Gastrocnemius medialis (tissue), 4 donors: ENCODE measurements around the gene TOR3A. TPM values are rescaled to one million over a fixed set of nuclear protein-coding genes. Genes with fewer than 3 reads are reported as not detected.

Experiments used
- ATAC-seq, 2 donors: fragments of 150-250 bp; one replicate each; pipeline ENCODE4 v1.9.1; 2016
- DNase-seq, 2 donors: peaks; one replicate each; pipeline ENCODE4 v3.0.0-alpha.2; 2019
- H3K27ac ChIP-seq, 4 donors: fragments of 200-600 bp; sonication (generic); 1 replicate in 1 of 4; 2 replicates in 3 of 4; pipeline ENCODE4 v1.5.1; 2016 to 2018; ENCODE audit warnings: mild to moderate bottlenecking in 2 of 4, moderate library complexity in 1 of 4
- H3K27me3 ChIP-seq, 3 donors: fragments of 200-600 bp; sonication (generic) in 2 of 3; 1 replicate in 1 of 3; 2 replicates in 2 of 3; pipeline versions ENCODE4 v1.5.1 to v1.6.0; 2016 to 2019; ENCODE audit warnings: mild to moderate bottlenecking in 1 of 3, moderate library complexity in 1 of 3
- H3K36me3 ChIP-seq, 2 donors: fragments of 200-600 bp; sonication (generic) in 1 of 2; one replicate each; pipeline ENCODE4 v1.5.1; 2017 to 2018
- H3K4me1 ChIP-seq, 2 donors: fragments of 200-600 bp; sonication (generic) in 1 of 2; one replicate each; pipeline ENCODE4 v1.5.1; 2016 to 2017; ENCODE audit warnings: mild to moderate bottlenecking in 2 of 2
- H3K4me3 ChIP-seq, 4 donors: fragments of 200-600 bp; sonication (generic) in 3 of 4; 1 replicate in 1 of 4; 2 replicates in 3 of 4; pipeline ENCODE4 v1.5.1; 2016 to 2019; ENCODE audit warnings: mild to moderate bottlenecking in 2 of 4
- H3K9me3 ChIP-seq, 3 donors: fragments of 200-600 bp; sonication (generic) in 2 of 3; 1 replicate in 1 of 3; 2 replicates in 2 of 3; pipeline ENCODE4 v1.5.1; 2016 to 2019
- CTCF ChIP-seq, 5 experiments: fragments of 450-650 bp in 3 of 5; fragments of 200-600 bp in 2 of 5; sonication (generic) in 2 of 5; IDR thresholded peaks in 4 of 5; conservative IDR thresholded peaks in 1 of 5; 1 replicate in 4 of 5; 2 replicates in 1 of 5; pipeline ENCODE4 v1.5.1; 2016 to 2019; ENCODE audit warnings: antibody characterized with exemption in 5 of 5, mild to moderate bottlenecking in 3 of 5, moderate library complexity in 3 of 5
- POLR2A ChIP-seq, 2 donors: fragments of 450-650 bp; IDR thresholded peaks; one replicate each; pipeline ENCODE4 v1.6.1; 2017; ENCODE audit warnings: antibody characterized with exemption in 2 of 2, mild to moderate bottlenecking in 2 of 2, moderate library complexity in 2 of 2
- in situ Hi-C, 4 donors: fragments of 200-750 bp; cut with MboI; loops; one replicate each; pipeline versions ENCODE4 v1.15.0 to v1.8.0; 2017; ENCODE audit warnings: low sequenced_read_pairs in 4 of 4
- intact Hi-C: fragments of 100-400 bp; cut with DNase I; formaldehyde crosslinking; loops from one replicate; pipeline ENCODE4 v1.15.1; 2023; ENCODE audit warnings: low total_unique reads
- total RNA-seq, 4 donors: library from RNA; depleted of rRNA; stranded (reverse); fragments of >200 nt; gene quantifications; one replicate each; pipeline versions ENCODE4 v1.1.0 to v1.2.3, GENCODE V29; 2016

TOR3A gene
- total RNA-seq, 4 donors from 2014 or later: 19.2 to 78.6 (median 29.0) TPM

GRCh38 chr1:179105393-179105792, 23.5 kb downstream of the TOR3A start:
- intact Hi-C loops (no loop called here), in situ Hi-C loops (no loop called here)
- Histone ChIP-seq H3K36me3 (peaks cover 0 to 27% of the 10 kb centered on the region in 2 donors), H3K4me1 (peaks cover 5 to 8% of the 10 kb centered on the region in 2 donors), H3K4me3 (no peak overlapping the region), H3K27me3 (no peaks in the 10 kb centered on the region), H3K27ac (no peak overlapping the region), H3K9me3 (no peaks in the 10 kb centered on the region)
- TF ChIP-seq POLR2A (IDR thresholded peaks at IDR 0.05): no peak
- TF ChIP-seq CTCF (IDR thresholded peaks at IDR 0.05 in 4 of 5, conservative IDR thresholded peaks at IDR 0.05 in 1 of 5): no peak
- DNase-seq: no peak
- ATAC-seq: no peak

GRCh38 chr1:179107706-179108629, 26.1 kb downstream of the TOR3A start:
- H3K4me1 ChIP-seq: peaks cover 5 to 8% of the 10 kb centered on the region in 2 donors
- no peaks in the 10 kb centered on the region for H3K9me3 ChIP-seq
- H3K27me3 ChIP-seq: no peaks in the 10 kb centered on the region
- TF ChIP-seq CTCF (IDR thresholded peaks at IDR 0.05 in 4 of 5, conservative IDR thresholded peaks at IDR 0.05 in 1 of 5): no peak
- TF ChIP-seq POLR2A (IDR thresholded peaks at IDR 0.05): no peak
- peak in 1 of 2 donors; percentile 45 for DNase-seq
- peaks cover 0 to 50% of the 10 kb centered on the region in 2 donors for H3K36me3 ChIP-seq
- no peak overlapping the region for H3K27ac ChIP-seq
- intact Hi-C loops (no loop called here), in situ Hi-C loops (no loop called here)
- no peak overlapping the region for H3K4me3 ChIP-seq
- ATAC-seq: peak; percentile 54 to 87

GRCh38 chr1:179108644-179109043, 26.8 kb downstream of the TOR3A start:
- no peaks in the 10 kb centered on the region for H3K27me3 ChIP-seq
- no peak overlapping the region for H3K4me3 ChIP-seq
- in situ Hi-C loops (no loop called here), intact Hi-C loops (no loop called here)
- TF ChIP-seq CTCF (IDR thresholded peaks at IDR 0.05 in 4 of 5, conservative IDR thresholded peaks at IDR 0.05 in 1 of 5) (no peak), POLR2A (IDR thresholded peaks at IDR 0.05) (no peak)
- H3K4me1 ChIP-seq: peaks cover 5 to 8% of the 10 kb centered on the region in 2 donors
- H3K27ac ChIP-seq: no peak overlapping the region
- no peaks in the 10 kb centered on the region for H3K9me3 ChIP-seq
- no peak for DNase-seq
- no peak for ATAC-seq
- peaks cover 0 to 50% of the 10 kb centered on the region in 2 donors for H3K36me3 ChIP-seq

- DNase-seq (no peak), ATAC-seq (no peak)
- no peaks in the 10 kb centered on the region for H3K27me3 ChIP-seq
- in situ Hi-C loops: loop anchor here in 1 of 4 donors (10.0 kb wide), 1 partner anchor 260 kb away; no protein-coding TSS in a partner anchor
- no peak for TF ChIP-seq CTCF (IDR thresholded peaks at IDR 0.05 in 4 of 5, conservative IDR thresholded peaks at IDR 0.05 in 1 of 5)
- no peak for TF ChIP-seq POLR2A (IDR thresholded peaks at IDR 0.05)
- intact Hi-C loops: no loop called here
- H3K4me3 ChIP-seq: no peak overlapping the region
- H3K4me1 ChIP-seq: no peaks in the 10 kb centered on the region
- H3K27ac ChIP-seq: no peak overlapping the region
- H3K36me3 ChIP-seq: peaks cover 0 to 51% of the 10 kb centered on the region in 2 donors
- no peaks in the 10 kb centered on the region for H3K9me3 ChIP-seq
Measured at GRCh38 chr1:179115181-179115580, 33.3 kb downstream of the TOR3A start.
